PC-3 (cell line): ENCODE measurements around the gene CRY2.

ENCODE experiments used
- CTCF ChIP-seq: fragments of 300-600 bp; sonication (generic); conservative IDR thresholded peaks from 2 replicates; pipeline ENCODE4 v1.5.1; 2017; ENCODE audit warnings: antibody characterized with exemption, low read depth, mild to moderate bottlenecking, low read length
- EZH2 ChIP-seq: fragments of 300-600 bp; sonication (generic); IDR thresholded peaks from one replicate; pipeline ENCODE4 v1.6.1; 2017; ENCODE audit warnings: antibody characterized with exemption, mild to moderate bottlenecking, low read length; ENCODE audit not compliant: unreplicated experiment

GRCh38 chr11:45919806-45920530, 72.7 kb downstream of the CRY2 start:
- TF ChIP-seq CTCF = no peak
- no peak for TF ChIP-seq EZH2
